IPS-15b (cell line): ENCODE measurements around the gene BMPR1A.

Source experiments
- H3K27me3 ChIP-seq: one replicate; pipeline ENCODE4 v1.6.1; 2013; ENCODE audit warnings: low read length; ENCODE audit not compliant: control insufficient read depth, insufficient read depth
- H3K36me3 ChIP-seq: one replicate; pipeline ENCODE4 v1.6.1; 2013; ENCODE audit warnings: low read length; ENCODE audit not compliant: control insufficient read depth, insufficient read depth
- H3K4me1 ChIP-seq: one replicate; pipeline ENCODE4 v1.6.1; 2013; ENCODE audit warnings: mild to moderate bottlenecking, low read length; ENCODE audit not compliant: control insufficient read depth, insufficient read depth
- H3K4me3 ChIP-seq: one replicate; pipeline ENCODE4 v1.5.1; 2013; ENCODE audit warnings: low read depth, low read length
- H3K9ac ChIP-seq: one replicate; pipeline ENCODE4 v1.6.1; 2013; ENCODE audit warnings: low read depth, mild to moderate bottlenecking, low read length
- H3K9me3 ChIP-seq: one replicate; pipeline ENCODE4 v1.6.1; 2013; ENCODE audit warnings: mild to moderate bottlenecking, low read length; ENCODE audit not compliant: control insufficient read depth, insufficient read depth

The BMPR1A gene

GRCh38 chr10:86715836-86716235 is 40.6 kb upstream of the BMPR1A start:
- Histone ChIP-seq H3K9me3 (no peaks in the 10 kb centered on the region), H3K4me3 (no peak overlapping the region), H3K27me3 (no peaks in the 10 kb centered on the region), H3K36me3 (no peaks in the 10 kb centered on the region), H3K4me1 (peaks cover 14% of the 10 kb centered on the region), H3K9ac (no peak overlapping the region)

- Histone ChIP-seq H3K4me1 (peaks cover 16% of the 10 kb centered on the region), H3K9me3 (no peaks in the 10 kb centered on the region), H3K9ac (no peak overlapping the region), H3K4me3 (no peak overlapping the region), H3K36me3 (no peaks in the 10 kb centered on the region), H3K27me3 (no peaks in the 10 kb centered on the region)
Observed at GRCh38 chr10:86716466-86716865, 40.0 kb upstream of the BMPR1A start.

- Histone ChIP-seq H3K27me3 (no peaks in the 10 kb centered on the region), H3K9me3 (no peaks in the 10 kb centered on the region), H3K9ac (no peak overlapping the region), H3K36me3 (no peaks in the 10 kb centered on the region), H3K4me1 (peaks cover 14% of the 10 kb centered on the region), H3K4me3 (no peak overlapping the region)
Observed at GRCh38 chr10:86718556-86718955, 37.9 kb upstream of the BMPR1A start.

DNA sequence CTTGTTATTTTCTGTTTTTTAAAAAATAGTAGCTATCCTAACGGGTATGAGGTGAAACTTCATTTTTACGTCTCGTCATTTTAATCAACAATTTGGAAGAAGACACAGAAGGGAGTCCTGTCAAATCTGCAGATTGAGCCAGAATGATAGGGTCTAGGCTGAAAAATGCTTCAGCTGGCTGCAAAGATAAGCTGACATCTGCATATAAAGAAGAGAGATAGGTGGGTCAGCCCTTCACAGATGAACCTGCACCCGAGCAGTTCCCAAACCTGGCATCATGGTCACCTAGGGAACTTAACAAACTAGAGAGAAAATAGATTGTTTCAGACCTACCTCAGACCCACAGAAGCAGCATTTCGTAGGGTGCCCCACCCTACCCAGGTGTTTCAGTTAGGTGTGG is 35.2 kb upstream of the BMPR1A start:
- Histone ChIP-seq H3K27me3 (no peaks in the 10 kb centered on the region), H3K36me3 (no peaks in the 10 kb centered on the region), H3K9ac (no peak overlapping the region), H3K4me1 (peaks cover 4% of the 10 kb centered on the region), H3K9me3 (no peaks in the 10 kb centered on the region), H3K4me3 (no peak overlapping the region)

- Histone ChIP-seq H3K9ac (no peak overlapping the region), H3K27me3 (no peaks in the 10 kb centered on the region), H3K9me3 (no peaks in the 10 kb centered on the region), H3K36me3 (no peaks in the 10 kb centered on the region), H3K4me3 (no peak overlapping the region), H3K4me1 (peaks cover 4% of the 10 kb centered on the region)
Observed at GRCh38 chr10:86723009-86723408, 33.4 kb upstream of the BMPR1A start.

GRCh38 chr10:86724445-86724844 is 32.0 kb upstream of the BMPR1A start:
- peaks cover 4% of the 10 kb centered on the region for H3K4me1 ChIP-seq
- H3K27me3 ChIP-seq: no peaks in the 10 kb centered on the region
- H3K36me3 ChIP-seq: no peaks in the 10 kb centered on the region
- H3K4me3 ChIP-seq: no peak overlapping the region
- H3K9me3 ChIP-seq: no peaks in the 10 kb centered on the region
- no peak overlapping the region for H3K9ac ChIP-seq

DNA sequence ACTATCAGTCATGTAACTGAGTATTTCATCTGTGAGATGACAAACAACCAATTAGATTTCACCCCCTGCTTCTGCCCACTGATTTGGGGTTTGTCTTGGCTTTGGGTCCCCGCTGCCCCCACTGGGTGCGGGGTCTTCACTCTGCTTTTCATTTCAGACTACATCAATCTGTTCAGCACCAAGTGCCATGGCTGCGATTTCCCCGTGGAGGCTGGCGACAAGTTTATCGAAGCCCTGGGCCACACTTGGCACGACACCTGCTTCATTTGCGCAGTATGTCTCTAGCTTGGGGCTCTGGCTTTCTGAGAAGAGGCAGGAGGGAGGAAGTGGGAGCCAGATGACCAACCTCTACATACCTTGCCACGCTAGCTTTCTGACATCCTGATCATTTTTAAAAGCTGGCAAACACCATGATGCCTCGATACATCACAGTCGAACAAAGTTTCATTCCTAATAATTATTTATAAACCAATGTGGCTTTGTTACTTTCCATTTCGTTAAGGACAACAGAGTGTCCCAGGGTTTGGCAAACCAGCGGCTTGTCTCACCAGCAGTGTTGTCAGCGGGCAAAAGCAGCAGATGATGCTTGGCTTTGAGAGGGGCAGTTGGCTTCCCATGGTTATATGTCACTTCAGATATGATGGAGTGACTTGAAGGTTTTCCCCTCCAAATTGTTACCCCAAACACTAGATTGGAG is 30.3 kb upstream of the BMPR1A start:
- H3K36me3 ChIP-seq: no peaks in the 10 kb centered on the region

DNA sequence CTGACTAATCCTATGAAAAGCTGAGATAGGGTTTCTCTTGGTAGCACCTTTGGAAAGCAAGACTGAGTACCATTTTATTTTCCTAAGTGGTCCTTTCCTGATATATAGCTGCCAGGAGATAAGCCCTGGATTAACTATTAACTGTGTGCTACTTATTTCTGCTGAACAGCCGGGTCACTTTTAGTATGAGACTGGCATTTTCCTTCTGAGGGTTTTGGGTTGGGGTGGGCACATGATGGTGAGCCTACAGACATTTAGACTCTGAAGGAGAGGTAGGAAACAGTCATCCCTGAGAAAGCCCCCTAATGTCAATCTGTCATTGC is 29.8 kb upstream of the BMPR1A start:
- Histone ChIP-seq H3K4me1 (no peaks in the 10 kb centered on the region), H3K9ac (no peak overlapping the region), H3K27me3 (no peaks in the 10 kb centered on the region), H3K4me3 (no peak overlapping the region), H3K9me3 (no peaks in the 10 kb centered on the region), H3K36me3 (no peaks in the 10 kb centered on the region)

More for the DNA sequence above, 30.3 kb upstream of the BMPR1A start:
- no peaks in the 10 kb centered on the region for H3K27me3 ChIP-seq
- no peak overlapping the region for H3K9ac ChIP-seq
- peaks cover 4% of the 10 kb centered on the region for H3K4me1 ChIP-seq
- H3K9me3 ChIP-seq: no peaks in the 10 kb centered on the region
- H3K4me3 ChIP-seq: no peak overlapping the region

GRCh38 chr10:86727470-86727869 is 28.9 kb upstream of the BMPR1A start:
- Histone ChIP-seq H3K4me1 (no peaks in the 10 kb centered on the region), H3K9me3 (no peaks in the 10 kb centered on the region), H3K9ac (no peak overlapping the region), H3K27me3 (no peaks in the 10 kb centered on the region), H3K36me3 (no peaks in the 10 kb centered on the region), H3K4me3 (no peak overlapping the region)

DNA sequence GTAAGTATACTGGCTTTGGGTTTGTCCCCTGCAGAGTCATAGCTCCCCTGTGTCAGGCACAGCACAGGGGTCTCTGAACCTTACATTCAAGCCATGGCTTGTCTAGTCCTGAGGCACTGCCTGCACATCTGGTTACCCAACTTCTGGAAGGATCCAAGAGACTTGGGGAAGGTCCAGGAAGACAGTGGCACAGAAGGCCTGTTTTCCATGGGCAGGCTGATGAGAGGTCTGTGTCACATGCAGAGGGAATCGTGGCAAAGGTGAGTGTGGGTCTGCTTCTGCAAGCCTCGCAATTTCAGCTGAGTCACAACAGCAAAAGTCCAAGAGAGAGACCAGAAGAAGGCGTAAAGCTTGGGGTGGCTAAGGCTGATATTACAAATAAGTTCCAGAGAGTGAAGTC is 28.4 kb upstream of the BMPR1A start:
- Histone ChIP-seq H3K4me1 (no peaks in the 10 kb centered on the region), H3K9ac (no peak overlapping the region), H3K27me3 (no peaks in the 10 kb centered on the region), H3K9me3 (no peaks in the 10 kb centered on the region), H3K4me3 (no peak overlapping the region), H3K36me3 (no peaks in the 10 kb centered on the region)

DNA sequence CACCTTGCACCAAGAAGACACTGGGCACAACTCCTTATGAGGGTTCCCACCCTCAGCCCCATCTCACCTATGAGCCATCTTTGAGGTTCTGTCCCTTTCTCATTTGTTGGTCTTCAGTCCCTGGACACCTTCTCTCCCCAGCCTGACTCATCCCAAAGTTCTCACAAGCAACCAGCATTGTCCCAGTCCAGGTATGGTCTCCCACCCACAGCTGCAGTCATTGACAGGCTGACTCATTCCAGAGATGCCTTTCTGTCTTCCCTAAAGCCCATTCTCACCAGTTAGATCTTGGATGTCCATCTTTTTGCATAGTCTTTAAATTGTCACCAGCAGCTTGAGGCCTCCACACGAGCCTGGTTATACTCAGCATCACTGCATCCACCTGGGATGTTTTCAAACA is 26.7 kb upstream of the BMPR1A start:
- no peaks in the 10 kb centered on the region for H3K27me3 ChIP-seq
- no peaks in the 10 kb centered on the region for H3K9me3 ChIP-seq
- H3K4me3 ChIP-seq: no peak overlapping the region
- no peaks in the 10 kb centered on the region for H3K4me1 ChIP-seq
- no peaks in the 10 kb centered on the region for H3K36me3 ChIP-seq
- H3K9ac ChIP-seq: no peak overlapping the region

GRCh38 chr10:86730227-86730626 is 26.2 kb upstream of the BMPR1A start:
- H3K4me3 ChIP-seq: no peak overlapping the region
- H3K9ac ChIP-seq: no peak overlapping the region
- H3K9me3 ChIP-seq: no peaks in the 10 kb centered on the region
- H3K4me1 ChIP-seq: no peaks in the 10 kb centered on the region
- H3K36me3 ChIP-seq: no peaks in the 10 kb centered on the region
- no peaks in the 10 kb centered on the region for H3K27me3 ChIP-seq
